Measurements from ENCODE around the gene BICD2.

BICD2 gene

GRCh38 chr9:92680166-92681119 lies 84.2 kb downstream of the BICD2 start:
- no peak overlapping the region for H3K4me3 ChIP-seq (ENCODE audit: low read depth, low read length)
- TF ChIP-seq CTCF (IDR thresholded peaks at IDR 0.05; ENCODE audit: borderline replicate concordance, insufficient read depth, low read depth, low read length): no peak

- TF ChIP-seq CTCF (IDR thresholded peaks at IDR 0.05; ENCODE audit: borderline replicate concordance, insufficient read depth, low read depth, low read length): no peak
- H3K4me3 ChIP-seq (ENCODE audit: low read depth, low read length): no peak overlapping the region
Measured at GRCh38 chr9:92679413-92680165, 85.0 kb downstream of the BICD2 start.

GRCh38 chr9:92671323-92671722 lies 93.3 kb downstream of the BICD2 start:
- H3K4me3 ChIP-seq (ENCODE audit: low read depth, low read length): no peak overlapping the region
- TF ChIP-seq CTCF (IDR thresholded peaks at IDR 0.05; ENCODE audit: borderline replicate concordance, insufficient read depth, low read depth, low read length): no peak

GRCh38 chr9:92669890-92670708 lies 94.5 kb downstream of the BICD2 start, which contains the start of gene IPPK:
Gene IPPK (minus strand): TSS chr9:92670131. CDS start chr9:92669988, 143 bp downstream.
- peak within 1 kb of the TSS; percentile 73 for H3K4me3 ChIP-seq (ENCODE audit: low read depth, low read length)
- no peak for TF ChIP-seq CTCF (IDR thresholded peaks at IDR 0.05; ENCODE audit: borderline replicate concordance, insufficient read depth, low read depth, low read length)

GRCh38 chr9:92669527-92669889 lies 95.1 kb downstream of the BICD2 start:
- no peak for TF ChIP-seq CTCF (IDR thresholded peaks at IDR 0.05; ENCODE audit: borderline replicate concordance, insufficient read depth, low read depth, low read length)
- H3K4me3 ChIP-seq (ENCODE audit: low read depth, low read length): peak overlapping the region; percentile 73

- no peak for TF ChIP-seq CTCF (IDR thresholded peaks at IDR 0.05; ENCODE audit: borderline replicate concordance, insufficient read depth, low read depth, low read length)
Measured at GRCh38 chr9:92668746-92669526, 95.7 kb downstream of the BICD2 start.

More at GRCh38 chr9:92668746-92669526, 95.7 kb downstream of the BICD2 start:
- peak overlapping the region; percentile 73 for H3K4me3 ChIP-seq (ENCODE audit: low read depth, low read length)
